OCI-LY1 (cell line): Measurements from ENCODE around the gene TNNI3.
"Not testable (repeated sequence)": the region's sequence is repeated elsewhere in the genome, so short reads cannot be mapped to it uniquely, and the experiment has no call there.

Source experiments
- H2AFZ ChIP-seq: fragments of 200-600 bp; sonication (generic), shearing (Covaris generic); 2 replicates; pipeline ENCODE4 v1.6.0; 2014; ENCODE audit warnings: antibody characterized with exemption, mild to moderate bottlenecking, low read length
- H3F3A ChIP-seq: fragments of 200-600 bp; sonication (generic), shearing (Covaris generic); 2 replicates; pipeline ENCODE4 v1.6.0; 2014; ENCODE audit warnings: mild to moderate bottlenecking, antibody characterized with exemption, low read length, moderate library complexity; ENCODE audit not compliant: insufficient read depth
- H3K27ac ChIP-seq: fragments of 200-600 bp; sonication (generic); 2 replicates; pipeline ENCODE4 v1.5.1; 2014; ENCODE audit warnings: low read length, mixed run types, mild to moderate bottlenecking, low read depth; ENCODE audit not compliant: poor library complexity, severe bottlenecking
- H3K27me3 ChIP-seq: fragments of 200-600 bp; sonication (generic); 2 replicates; pipeline ENCODE4 v1.6.0; 2014; ENCODE audit warnings: antibody characterized with exemption, mild to moderate bottlenecking, low read length, moderate library complexity; ENCODE audit not compliant: insufficient read depth
- H3K36me3 ChIP-seq: fragments of 200-600 bp; sonication (generic); 2 replicates; pipeline ENCODE4 v1.6.1; 2014; ENCODE audit warnings: mild to moderate bottlenecking, antibody characterized with exemption, low read length, moderate library complexity, mixed read lengths; ENCODE audit not compliant: insufficient read depth
- H3K4me1 ChIP-seq: fragments of 200-600 bp; sonication (generic); 2 replicates; pipeline ENCODE4 v1.5.1; 2014; ENCODE audit warnings: mild to moderate bottlenecking, low read length, moderate library complexity; ENCODE audit not compliant: insufficient read depth, severe bottlenecking
- H3K4me2 ChIP-seq: fragments of 200-600 bp; sonication (generic), shearing (Covaris generic); 2 replicates; pipeline ENCODE4 v1.6.1; 2014; ENCODE audit warnings: low read length
- H3K4me3 ChIP-seq: fragments of 200-600 bp; sonication (generic); 2 replicates; pipeline ENCODE4 v1.5.1; 2014; ENCODE audit warnings: low read length, low read depth, mild to moderate bottlenecking, mixed read lengths; ENCODE audit not compliant: poor library complexity, severe bottlenecking
- H3K79me2 ChIP-seq: fragments of 200-600 bp; shearing (Covaris generic); 2 replicates; pipeline ENCODE4 v1.6.1; 2016; ENCODE audit warnings: mixed run types, low read length, mixed read lengths; ENCODE audit not compliant: insufficient read depth
- H3K9ac ChIP-seq: fragments of 200-600 bp; sonication (generic), shearing (Covaris generic); 2 replicates; pipeline ENCODE4 v1.6.1; 2014; ENCODE audit warnings: mild to moderate bottlenecking, low read length, mixed read lengths
- H3K9me2 ChIP-seq: fragments of 200-600 bp; sonication (generic), shearing (Covaris generic); 2 replicates; pipeline ENCODE4 v1.6.1; 2014; ENCODE audit warnings: low read depth, mild to moderate bottlenecking, low read length, mixed read lengths
- H3K9me3 ChIP-seq: fragments of 200-600 bp; shearing (Covaris generic); 2 replicates; pipeline ENCODE4 v1.6.1; 2014; ENCODE audit warnings: low read length, mixed read lengths
- H4K20me1 ChIP-seq: fragments of 200-600 bp; sonication (generic), shearing (Covaris generic); 2 replicates; pipeline ENCODE4 v1.6.0; 2016; ENCODE audit warnings: mild to moderate bottlenecking, low read length; ENCODE audit not compliant: insufficient read depth
- CTCF ChIP-seq: fragments of 200-600 bp; sonication (generic), shearing (Covaris generic); IDR thresholded peaks from 2 replicates; pipeline ENCODE4 v1.5.1; 2017; ENCODE audit warnings: mild to moderate bottlenecking, antibody characterized with exemption, low read length, moderate library complexity, mixed read lengths
- EZH2 ChIP-seq: fragments of 200-600 bp; sonication (generic), shearing (Covaris generic); IDR thresholded peaks from 2 replicates; pipeline ENCODE4 v1.8.0; 2017; ENCODE audit warnings: borderline replicate concordance, mixed run types, mild to moderate bottlenecking, antibody characterized with exemption, low read length, moderate library complexity, mixed read lengths

The TNNI3 gene

GRCh38 chr19:55157064-55157908, at the start of gene TNNI3:
Gene TNNI3, minus strand, starts transcription at chr19:55157732. Its CDS starts 143 bp downstream, at chr19:55157589.
- Histone ChIP-seq H3K4me1 (no peaks in the 10 kb centered on the region), H3K27me3 (no peaks in the 10 kb centered on the region), H3K9me3 (no peaks in the 10 kb centered on the region), H3K27ac (no peak within 1 kb of the TSS), H2AFZ (no peak within 1 kb of the TSS), H3F3A (no peaks in the 10 kb centered on the region), H3K9ac (no peak within 1 kb of the TSS), H3K4me2 (no peak within 1 kb of the TSS), H3K9me2 (no peaks in the 10 kb centered on the region), H3K36me3 (no peaks in the 10 kb centered on the region), H3K4me3 (no peak within 1 kb of the TSS), H4K20me1 (no peaks in the 10 kb centered on the region), H3K79me2 (no peaks in the 10 kb centered on the region)
- TF ChIP-seq CTCF (no peak), EZH2 (no peak)

- TF ChIP-seq EZH2: no peak
- no peak for TF ChIP-seq CTCF
- H3K9me3 ChIP-seq: no peaks in the 10 kb centered on the region
- no peak overlapping the region for H3K4me2 ChIP-seq
- H3F3A ChIP-seq: no peaks in the 10 kb centered on the region
- H3K27ac ChIP-seq: no peak overlapping the region
- H3K9ac ChIP-seq: no peak overlapping the region
- no peaks in the 10 kb centered on the region for H3K4me1 ChIP-seq
- H3K27me3 ChIP-seq: no peaks in the 10 kb centered on the region
- no peaks in the 10 kb centered on the region for H4K20me1 ChIP-seq
- no peak overlapping the region for H2AFZ ChIP-seq
- no peaks in the 10 kb centered on the region for H3K9me2 ChIP-seq
- H3K4me3 ChIP-seq: no peak overlapping the region
- no peaks in the 10 kb centered on the region for H3K79me2 ChIP-seq
- H3K36me3 ChIP-seq: no peaks in the 10 kb centered on the region
Observed at GRCh38 chr19:55206664-55207500, 49.4 kb upstream of the TNNI3 start.

GRCh38 chr19:55202199-55202598, 44.7 kb upstream of the TNNI3 start:
- H3K27me3 ChIP-seq, H3K4me1 ChIP-seq, H3K9me3 ChIP-seq, H3K9ac ChIP-seq, H4K20me1 ChIP-seq, H3K79me2 ChIP-seq, H3K4me3 ChIP-seq, H3F3A ChIP-seq, H3K27ac ChIP-seq, H3K9me2 ChIP-seq, H3K4me2 ChIP-seq, H3K36me3 ChIP-seq, H2AFZ ChIP-seq: not testable (repeated sequence)
